CD4-positive, alpha-beta T cell (primary cell): Measurements from ENCODE around the gene XRCC5. TPM values are rescaled to one million over a fixed set of nuclear protein-coding genes. Genes with fewer than 3 reads are reported as not detected.
A peak's percentile ranks its signal among the peaks of the same experiment; 100 is the strongest.

Experiments
- ATAC-seq: fragments of 200-7000 bp; cut with Tn5 transposase; one replicate; pipeline ENCODE4 v1.10.0; 2022; ENCODE audit warnings: mild to moderate bottlenecking; ENCODE audit not compliant: poor library complexity
- CTCF ChIA-PET: fragments of 350-600 bp; sonication (Branson Sonifier 250); formaldehyde crosslinking; loops from one replicate; lab custom pipeline; 2021; ENCODE audit warnings: antibody characterized with exemption, inconsistent platforms; lab: Charles Lee
- POLR2A ChIA-PET: fragments of 350-600 bp; sonication (Branson Sonifier 250); formaldehyde crosslinking; loops from one replicate; lab custom pipeline; 2021; ENCODE audit warnings: antibody characterized with exemption, inconsistent platforms; lab: Charles Lee
- DNase-seq, 14 experiments: peaks; one replicate each; pipeline ENCODE4 v3.0.0-alpha.2; 2013 to 2020; ENCODE audit warnings: mixed read lengths in 2 of 14
- H3K27ac ChIP-seq, 2 donors: one replicate each; pipeline versions ENCODE4 v1.5.1 to v1.7.0; 2013; ENCODE audit warnings: low read length in 2 of 2, low read depth in 1 of 2, mild to moderate bottlenecking in 1 of 2
- H3K27me3 ChIP-seq, 2 experiments: 1 replicate in 1 of 2; 2 replicates in 1 of 2; pipeline versions ENCODE4 v1.6.1 to v1.7.0; 2013; ENCODE audit warnings: low read length in 2 of 2, control low read depth in 1 of 2, mild to moderate bottlenecking in 1 of 2, moderate library complexity in 1 of 2; ENCODE audit not compliant: insufficient read depth in 2 of 2, control insufficient read depth in 1 of 2
- H3K36me3 ChIP-seq: one replicate; pipeline ENCODE4 v1.6.1; 2013; ENCODE audit warnings: low read length, control low read depth; ENCODE audit not compliant: insufficient read depth
- H3K4me1 ChIP-seq: one replicate; pipeline ENCODE4 v1.6.1; 2013; ENCODE audit warnings: low read length, control low read depth; ENCODE audit not compliant: insufficient read depth
- H3K4me3 ChIP-seq: one replicate; pipeline ENCODE4 v1.5.1; 2013; ENCODE audit warnings: mild to moderate bottlenecking, low read length, moderate library complexity
- H3K9me3 ChIP-seq, 2 experiments: 1 replicate in 1 of 2; 2 replicates in 1 of 2; pipeline versions ENCODE4 v1.6.1 to v1.7.0; 2013; ENCODE audit warnings: low read length in 2 of 2, mild to moderate bottlenecking in 2 of 2, control low read depth in 1 of 2, moderate library complexity in 1 of 2; ENCODE audit not compliant: control insufficient read depth in 1 of 2, insufficient read depth in 1 of 2
- H3K27ac Mint-ChIP-seq: one replicate; pipeline ENCODE4 v1.8.0; 2020; ENCODE audit warnings: mixed read lengths
- H3K27me3 Mint-ChIP-seq: one replicate; pipeline ENCODE4 v1.8.0; 2021; ENCODE audit warnings: mixed read lengths
- H3K36me3 Mint-ChIP-seq: one replicate; pipeline ENCODE4 v1.8.0; 2021; ENCODE audit warnings: low read depth, mixed read lengths
- H3K4me1 Mint-ChIP-seq: one replicate; pipeline ENCODE4 v1.8.0; 2021; ENCODE audit warnings: low read depth, mixed read lengths
- H3K4me3 Mint-ChIP-seq: one replicate; pipeline ENCODE4 v1.8.0; 2020; ENCODE audit warnings: mild to moderate bottlenecking, mixed read lengths
- H3K9me3 Mint-ChIP-seq: one replicate; pipeline ENCODE4 v1.8.0; 2020; ENCODE audit warnings: mixed read lengths
- CTCF ChIP-seq: fragments of 200-600 bp; IDR thresholded peaks from one replicate; pipeline ENCODE4 v1.8.0; 2022; ENCODE audit warnings: antibody characterized with exemption, mild to moderate bottlenecking
- intact Hi-C, 2 experiments: fragments of 100-400 bp; cut with DNase I in 1 of 2; cut with micrococcal nuclease in 1 of 2; formaldehyde crosslinking; loops; one replicate each; pipeline versions ENCODE4 v1.15.1 to v1.9.0; 2023 to 2025; cut with DNase I, micrococcal nuclease
- total RNA-seq, 174 experiments: library from RNA in 2 of 174; stranded (reverse) in 2 of 174; gene quantifications; one replicate each; pipeline ENCODE4 v1.2.3 and lab custom pipeline; 2021 to 2026

XRCC5 gene
- total RNA-seq, 2 experiments from 2014 or later, result 126 to 129 TPM

GRCh38 chr2:216210701-216211540 lies 101.8 kb downstream of the XRCC5 start:
- ATAC-seq, result no peak
- TF ChIP-seq CTCF, result no peak
- no peak overlapping the region for H3K4me3 Mint-ChIP-seq
- Histone ChIP-seq H3K9me3 (no peaks in the 10 kb centered on the region), H3K27me3 (no peaks in the 10 kb centered on the region), H3K4me1 (no peaks in the 10 kb centered on the region), H3K4me3 (no peak overlapping the region), H3K36me3 (peaks cover 30% of the 10 kb centered on the region), H3K27ac (peak overlapping the region; percentile 11 to 18)
- POLR2A ChIA-PET, result no interaction called here
- CTCF ChIA-PET, result no interaction called here
- H3K27me3 Mint-ChIP-seq, result no peaks in the 10 kb centered on the region
- no peaks in the 10 kb centered on the region for H3K9me3 Mint-ChIP-seq
- peak in 1 of 14 experiments; percentile 3 for DNase-seq
- peaks cover 32% of the 10 kb centered on the region for H3K36me3 Mint-ChIP-seq
- intact Hi-C loops, result no loop called here
- peak overlapping the region; percentile 60 for H3K27ac Mint-ChIP-seq
- H3K4me1 Mint-ChIP-seq, result peaks cover 33% of the 10 kb centered on the region

DNA sequence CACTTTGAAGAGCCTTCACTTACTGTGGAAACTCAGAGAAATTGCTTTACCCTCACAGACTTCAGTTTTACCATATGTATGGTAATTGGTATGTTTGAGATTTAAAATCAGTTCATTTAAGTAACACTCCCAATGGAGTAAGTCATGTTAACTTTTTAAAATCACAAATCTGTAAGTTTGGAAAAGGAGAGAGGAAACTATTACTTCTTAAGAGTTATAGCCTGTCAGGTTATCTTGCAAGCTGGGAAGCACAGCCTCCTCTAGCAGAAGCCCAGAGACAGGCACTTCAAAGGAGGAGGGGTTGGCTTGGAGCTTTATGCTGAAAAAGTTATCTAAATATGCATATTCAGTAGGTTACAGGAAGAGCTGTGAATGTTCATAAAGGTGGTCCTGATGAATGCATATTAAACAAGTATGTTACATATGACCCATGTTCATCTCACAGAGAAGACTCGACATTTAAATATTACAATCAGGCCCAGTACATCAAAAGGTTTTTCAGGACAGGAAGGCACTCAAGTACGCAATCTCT lies 102.5 kb downstream of the XRCC5 start:
- H3K36me3 Mint-ChIP-seq, result peaks cover 24% of the 10 kb centered on the region
- H3K4me1 ChIP-seq, result no peaks in the 10 kb centered on the region
- no peak overlapping the region for H3K4me3 Mint-ChIP-seq
- H3K36me3 ChIP-seq, result peaks cover 22% of the 10 kb centered on the region
- H3K4me1 Mint-ChIP-seq, result peaks cover 29% of the 10 kb centered on the region
- H3K27me3 Mint-ChIP-seq, result no peaks in the 10 kb centered on the region
- CTCF ChIA-PET, result no interaction called here
- no peak overlapping the region for H3K27ac ChIP-seq
- TF ChIP-seq CTCF, result no peak
- no peaks in the 10 kb centered on the region for H3K9me3 ChIP-seq
- intact Hi-C loops, result no loop called here
- POLR2A ChIA-PET, result no interaction called here
- H3K27me3 ChIP-seq, result no peaks in the 10 kb centered on the region
- no peak for DNase-seq
- H3K4me3 ChIP-seq, result no peak overlapping the region
- ATAC-seq, result no peak
- peak overlapping the region; percentile 60 for H3K27ac Mint-ChIP-seq
- H3K9me3 Mint-ChIP-seq, result no peaks in the 10 kb centered on the region

- CTCF ChIA-PET, result no interaction called here
- POLR2A ChIA-PET, result no interaction called here
- Histone ChIP-seq H3K4me1 (peaks cover 6% of the 10 kb centered on the region), H3K4me3 (no peak overlapping the region), H3K27ac (no peak overlapping the region), H3K36me3 (peaks cover 2% of the 10 kb centered on the region), H3K9me3 (no peaks in the 10 kb centered on the region), H3K27me3 (no peaks in the 10 kb centered on the region)
- Mint-ChIP-seq H3K9me3 (no peaks in the 10 kb centered on the region), H3K27me3 (no peaks in the 10 kb centered on the region), H3K4me3 (no peak overlapping the region), H3K4me1 (peaks cover 38% of the 10 kb centered on the region), H3K36me3 (peaks cover 9% of the 10 kb centered on the region), H3K27ac (peak overlapping the region; percentile 15)
- no peak for DNase-seq
- no peak for ATAC-seq
- no peak for TF ChIP-seq CTCF
- intact Hi-C loops, result no loop called here
Measured at GRCh38 chr2:216214768-216215167, 105.6 kb downstream of the XRCC5 start.
